OCI-LY1 (cell line): ENCODE results near the gene CXCR2.

Experiments
- EZH2 ChIP-seq: fragments of 200-600 bp; sonication (generic), shearing (Covaris generic); IDR thresholded peaks from 2 replicates; pipeline ENCODE4 v1.8.0; 2017; ENCODE audit warnings: borderline replicate concordance, mixed run types, mild to moderate bottlenecking, antibody characterized with exemption, low read length, moderate library complexity, mixed read lengths
- TF ChIP-seq, protein P1 (sequence below): fragments of 200-600 bp; sonication (generic), shearing (Covaris generic); IDR thresholded peaks from 2 replicates; pipeline ENCODE4 v1.5.1; 2017; ENCODE audit warnings: mild to moderate bottlenecking, antibody characterized with exemption, low read length, moderate library complexity, mixed read lengths

DNA sequence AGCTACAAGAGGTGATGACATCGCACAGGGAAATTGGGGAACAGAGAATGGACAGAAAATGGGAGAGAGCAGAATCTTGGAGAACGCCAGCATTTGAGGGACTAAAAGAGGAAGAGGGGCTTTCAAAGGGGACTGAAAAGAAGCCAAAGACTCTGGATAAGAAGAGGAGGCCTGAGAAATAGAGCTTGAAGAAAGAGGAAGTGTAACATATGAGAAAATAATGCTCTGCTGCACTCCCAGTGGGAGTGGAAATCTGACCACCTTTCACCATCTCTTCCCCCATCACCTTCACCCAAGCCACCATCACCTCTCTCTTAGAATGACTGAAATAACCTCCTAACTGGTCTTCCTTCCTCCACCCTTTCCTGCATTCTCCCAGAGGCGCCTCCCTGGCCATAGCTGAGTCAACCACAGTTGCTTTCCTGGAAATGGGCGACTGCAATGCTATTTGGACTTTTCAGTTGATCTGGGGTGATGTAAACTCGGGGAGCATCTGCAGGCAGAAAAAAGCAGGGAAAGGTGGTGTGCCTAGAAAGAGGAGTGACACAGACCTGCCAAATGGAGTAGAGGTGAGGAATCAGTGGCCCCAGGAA, 24.1 kb downstream of the CXCR2 start:
- TF ChIP-seq, protein P1, sequence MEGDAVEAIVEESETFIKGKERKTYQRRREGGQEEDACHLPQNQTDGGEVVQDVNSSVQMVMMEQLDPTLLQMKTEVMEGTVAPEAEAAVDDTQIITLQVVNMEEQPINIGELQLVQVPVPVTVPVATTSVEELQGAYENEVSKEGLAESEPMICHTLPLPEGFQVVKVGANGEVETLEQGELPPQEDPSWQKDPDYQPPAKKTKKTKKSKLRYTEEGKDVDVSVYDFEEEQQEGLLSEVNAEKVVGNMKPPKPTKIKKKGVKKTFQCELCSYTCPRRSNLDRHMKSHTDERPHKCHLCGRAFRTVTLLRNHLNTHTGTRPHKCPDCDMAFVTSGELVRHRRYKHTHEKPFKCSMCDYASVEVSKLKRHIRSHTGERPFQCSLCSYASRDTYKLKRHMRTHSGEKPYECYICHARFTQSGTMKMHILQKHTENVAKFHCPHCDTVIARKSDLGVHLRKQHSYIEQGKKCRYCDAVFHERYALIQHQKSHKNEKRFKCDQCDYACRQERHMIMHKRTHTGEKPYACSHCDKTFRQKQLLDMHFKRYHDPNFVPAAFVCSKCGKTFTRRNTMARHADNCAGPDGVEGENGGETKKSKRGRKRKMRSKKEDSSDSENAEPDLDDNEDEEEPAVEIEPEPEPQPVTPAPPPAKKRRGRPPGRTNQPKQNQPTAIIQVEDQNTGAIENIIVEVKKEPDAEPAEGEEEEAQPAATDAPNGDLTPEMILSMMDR = no peak
- TF ChIP-seq EZH2 = no peak
